ES-I3 (cell line): ENCODE measurements around the gene PPFIA2.

Source experiments
- H3K36me3 ChIP-seq: 2 replicates; pipeline ENCODE4 v1.6.1; 2013; ENCODE audit warnings: mild to moderate bottlenecking, low read length, control low read depth, moderate library complexity; ENCODE audit not compliant: insufficient read depth
- H3K4me1 ChIP-seq: 2 replicates; pipeline ENCODE4 v1.6.1; 2013; ENCODE audit warnings: mild to moderate bottlenecking, control low read depth, low read length; ENCODE audit not compliant: insufficient read depth
- H3K9ac ChIP-seq: 2 replicates; pipeline ENCODE4 v1.6.1; 2013; ENCODE audit warnings: low read depth, mild to moderate bottlenecking, low read length, moderate library complexity
- H3K9me3 ChIP-seq: 2 replicates; pipeline ENCODE4 v1.6.1; 2013; ENCODE audit warnings: mild to moderate bottlenecking, low read length, moderate library complexity; ENCODE audit not compliant: control insufficient read depth, insufficient read depth

The PPFIA2 gene

GRCh38 chr12:81759190-81760051 is at the start of gene PPFIA2:
TSS of gene PPFIA2 (minus strand) at chr12:81759350.
- no peaks in the 10 kb centered on the region for H3K4me1 ChIP-seq
- H3K9ac ChIP-seq, result peak within 1 kb of the TSS; percentile 67
- no peaks in the 10 kb centered on the region for H3K36me3 ChIP-seq
- H3K9me3 ChIP-seq, result no peaks in the 10 kb centered on the region

DNA sequence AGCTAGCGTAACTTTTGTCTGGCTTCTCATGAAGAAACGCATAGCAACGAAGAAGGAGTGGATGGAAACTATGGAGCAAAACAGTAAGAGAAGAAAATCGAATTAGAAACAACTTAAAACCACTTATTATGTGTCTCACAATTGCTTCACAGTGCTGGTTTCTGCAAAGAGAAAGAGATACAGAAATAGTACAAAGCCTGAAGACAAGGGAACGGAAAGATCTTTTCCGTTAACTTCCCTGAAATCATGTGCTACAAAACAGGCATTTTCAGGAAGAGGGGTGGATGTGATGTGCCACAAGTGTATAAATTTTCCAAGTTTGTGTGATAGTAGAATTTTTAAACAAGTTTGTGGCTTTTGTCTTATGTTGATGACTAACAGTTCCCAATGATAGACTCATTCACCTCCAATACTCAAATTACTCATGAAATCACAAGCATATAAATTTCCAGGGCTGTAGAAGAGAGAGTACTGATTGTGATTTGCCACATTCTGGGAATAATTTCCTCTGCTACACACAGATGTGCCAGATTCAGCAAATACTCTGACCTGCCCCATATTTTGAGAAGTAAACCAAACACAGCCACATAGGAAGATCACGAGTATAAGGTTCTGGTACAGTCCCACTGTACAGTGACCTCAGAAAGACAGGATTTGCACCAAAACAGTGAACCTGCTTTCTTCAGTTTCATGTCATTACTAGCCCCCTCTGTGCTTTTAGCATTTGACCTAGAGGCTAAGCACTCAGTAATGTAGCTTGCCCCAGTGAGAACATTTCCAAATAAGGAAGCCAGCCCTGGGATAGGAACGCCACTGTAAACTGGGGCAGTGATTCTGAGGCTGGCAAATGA is 41.4 kb upstream of the PPFIA2 start:
- Histone ChIP-seq H3K4me1 (peaks cover 33% of the 10 kb centered on the region), H3K36me3 (no peaks in the 10 kb centered on the region), H3K9ac (no peak overlapping the region)

DNA sequence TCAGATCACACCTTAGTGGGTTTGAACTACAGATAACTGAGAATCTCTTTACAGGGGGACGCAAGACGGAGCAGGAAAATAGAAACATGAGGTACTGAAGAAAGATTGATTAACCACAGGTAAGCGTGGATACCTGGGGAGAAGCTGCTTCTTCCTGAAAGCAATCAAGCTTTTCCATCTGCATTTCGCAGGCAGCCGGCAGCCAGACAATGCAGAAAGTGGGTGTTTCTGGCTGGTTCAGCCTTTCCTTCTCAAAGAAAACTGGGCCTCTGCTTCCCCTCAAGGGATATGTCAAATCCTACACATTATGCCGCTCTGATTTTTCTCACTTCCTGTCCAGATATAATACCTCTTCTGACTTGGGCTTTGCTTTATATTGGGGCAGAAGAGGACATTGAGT is 39.1 kb upstream of the PPFIA2 start:
- Histone ChIP-seq H3K9ac (no peak overlapping the region; the same call in 1 of the 2 replicates), H3K4me1 (peaks cover 33% of the 10 kb centered on the region), H3K36me3 (no peaks in the 10 kb centered on the region), H3K9me3 (no peaks in the 10 kb centered on the region)

More for the DNA sequence above, 41.4 kb upstream of the PPFIA2 start:
- no peaks in the 10 kb centered on the region for H3K9me3 ChIP-seq

DNA sequence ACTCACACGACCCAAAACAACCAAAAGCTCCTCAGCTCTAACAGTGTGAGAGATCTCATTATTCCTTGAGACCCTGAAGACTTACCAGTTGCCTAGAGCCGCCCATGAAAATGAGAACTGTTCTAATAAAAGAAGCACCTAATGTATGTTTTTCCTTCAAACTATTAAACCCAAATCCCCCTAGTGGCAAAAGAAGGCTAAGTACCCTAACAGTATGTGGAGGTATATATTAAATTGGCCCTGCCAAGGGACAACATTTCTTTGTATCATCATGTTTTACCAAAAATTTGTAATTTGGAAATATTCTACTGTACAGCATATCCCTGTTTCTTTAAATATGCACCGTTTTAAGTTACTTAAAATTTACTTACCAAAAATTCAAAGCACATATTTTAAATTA is 38.0 kb upstream of the PPFIA2 start:
- Histone ChIP-seq H3K4me1 (peaks cover 33% of the 10 kb centered on the region), H3K9ac (no peak overlapping the region), H3K9me3 (no peaks in the 10 kb centered on the region), H3K36me3 (no peaks in the 10 kb centered on the region)

DNA sequence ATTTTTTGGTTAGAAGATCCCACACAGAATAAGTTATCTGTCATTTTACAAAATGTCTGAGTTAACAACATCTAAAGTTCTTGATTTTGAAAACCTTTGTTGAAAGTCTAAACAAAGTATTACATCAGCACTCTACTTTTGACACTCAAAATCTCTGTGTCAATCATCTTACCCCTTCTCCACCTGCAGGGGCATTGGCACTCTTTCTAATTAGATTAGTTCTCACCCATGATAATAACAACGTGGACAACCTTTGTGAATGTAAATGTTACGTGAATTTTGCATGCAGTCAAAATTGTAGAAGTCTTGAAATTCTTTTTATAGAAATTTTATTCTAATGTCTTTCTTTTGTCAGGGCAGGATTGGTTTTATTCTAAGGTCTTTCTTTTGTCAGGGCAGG is 33.5 kb upstream of the PPFIA2 start:
- H3K9ac ChIP-seq, result no peak overlapping the region
- no peaks in the 10 kb centered on the region for H3K9me3 ChIP-seq
- peaks cover 1% of the 10 kb centered on the region; the same call in 1 of the 2 replicates for H3K4me1 ChIP-seq
- no peaks in the 10 kb centered on the region for H3K36me3 ChIP-seq

DNA sequence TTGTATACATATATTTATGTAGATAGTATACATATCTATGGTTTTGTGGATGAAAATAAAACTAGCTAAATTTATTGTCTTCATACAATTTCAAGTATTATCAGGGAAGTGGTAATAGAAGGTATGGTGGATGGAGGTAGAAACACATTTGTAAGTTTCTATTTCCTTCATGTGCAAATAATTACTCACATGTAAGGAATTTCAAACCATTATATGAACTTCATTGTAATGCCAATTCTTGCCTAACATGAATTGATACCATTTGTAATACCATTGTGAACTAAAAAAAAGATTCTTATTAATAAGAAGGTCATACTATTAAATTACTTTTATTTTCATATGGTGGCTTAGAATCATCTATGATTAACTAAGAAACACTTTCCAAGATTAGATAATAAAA is 20.1 kb upstream of the PPFIA2 start:
- no peaks in the 10 kb centered on the region for H3K4me1 ChIP-seq
- H3K36me3 ChIP-seq, result no peaks in the 10 kb centered on the region
- H3K9me3 ChIP-seq, result no peaks in the 10 kb centered on the region
- no peak overlapping the region for H3K9ac ChIP-seq

GRCh38 chr12:81778719-81779118 is 19.6 kb upstream of the PPFIA2 start:
- no peak overlapping the region for H3K9ac ChIP-seq
- H3K36me3 ChIP-seq, result no peaks in the 10 kb centered on the region
- no peaks in the 10 kb centered on the region for H3K4me1 ChIP-seq
- no peaks in the 10 kb centered on the region for H3K9me3 ChIP-seq

- Histone ChIP-seq H3K9me3 (no peaks in the 10 kb centered on the region), H3K36me3 (no peaks in the 10 kb centered on the region), H3K9ac (peak overlapping the region; percentile 42; the same call in 1 of the 2 replicates), H3K4me1 (no peaks in the 10 kb centered on the region)
Measured at GRCh38 chr12:81758421-81759189, 545 bp downstream of the PPFIA2 start.

DNA sequence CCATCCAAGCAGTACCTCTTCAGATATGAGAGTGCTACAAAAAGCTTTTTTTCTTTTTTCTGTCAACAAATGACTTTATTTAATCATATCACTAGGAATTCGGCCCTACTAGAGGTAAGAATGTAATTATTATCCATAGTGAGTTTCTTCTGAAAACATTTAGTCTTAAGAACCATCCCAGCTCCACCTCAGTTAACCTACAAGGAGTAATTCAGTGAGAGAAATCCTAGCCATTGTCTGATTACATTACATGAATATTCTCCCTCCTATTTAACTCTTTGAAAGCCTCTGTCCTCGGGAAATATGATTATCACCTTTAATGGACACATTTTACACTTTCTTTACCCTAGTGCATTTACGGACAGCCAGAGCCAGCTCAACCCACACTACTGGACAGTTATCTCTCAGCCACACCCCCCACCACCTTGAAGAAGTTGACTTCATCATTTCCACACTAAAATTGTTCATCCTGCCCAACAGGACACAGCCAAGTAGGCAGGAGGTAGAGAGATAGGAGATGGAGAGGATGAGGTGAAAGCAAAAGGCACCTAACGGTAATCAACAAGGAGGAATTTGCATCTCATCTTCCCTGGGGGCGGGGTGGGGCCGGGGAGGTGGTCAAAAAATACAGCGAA is 1.3 kb downstream of the PPFIA2 start:
- no peaks in the 10 kb centered on the region for H3K9me3 ChIP-seq
- H3K9ac ChIP-seq, result peak overlapping the region; percentile 42; the same call in 1 of the 2 replicates

GRCh38 chr12:81729781-81730180 is 29.4 kb downstream of the PPFIA2 start:
- H3K36me3 ChIP-seq, result no peaks in the 10 kb centered on the region
- H3K4me1 ChIP-seq, result peaks cover 13% of the 10 kb centered on the region; the same call in 1 of the 2 replicates
- no peaks in the 10 kb centered on the region for H3K9me3 ChIP-seq
- H3K9ac ChIP-seq, result no peak overlapping the region

More for the DNA sequence above, 1.3 kb downstream of the PPFIA2 start:
- Histone ChIP-seq H3K4me1 (no peaks in the 10 kb centered on the region), H3K36me3 (no peaks in the 10 kb centered on the region)

GRCh38 chr12:81727391-81727790 is 31.8 kb downstream of the PPFIA2 start:
- Histone ChIP-seq H3K36me3 (no peaks in the 10 kb centered on the region), H3K4me1 (peaks cover 13% of the 10 kb centered on the region; the same call in 1 of the 2 replicates), H3K9me3 (no peaks in the 10 kb centered on the region), H3K9ac (no peak overlapping the region)

- Histone ChIP-seq H3K36me3 (no peaks in the 10 kb centered on the region), H3K4me1 (peaks cover 13% of the 10 kb centered on the region; the same call in 1 of the 2 replicates)
Measured at GRCh38 chr12:81726634-81727033, 32.5 kb downstream of the PPFIA2 start.

GRCh38 chr12:81723361-81723760 is 35.8 kb downstream of the PPFIA2 start:
- Histone ChIP-seq H3K4me1 (peaks cover 13% of the 10 kb centered on the region; the same call in 1 of the 2 replicates), H3K9me3 (no peaks in the 10 kb centered on the region), H3K9ac (no peak overlapping the region), H3K36me3 (no peaks in the 10 kb centered on the region)

More at GRCh38 chr12:81726634-81727033, 32.5 kb downstream of the PPFIA2 start:
- H3K9ac ChIP-seq, result no peak overlapping the region
- no peaks in the 10 kb centered on the region for H3K9me3 ChIP-seq
